ENCODE measurements around the gene SFXN5.

The SFXN5 gene

DNA sequence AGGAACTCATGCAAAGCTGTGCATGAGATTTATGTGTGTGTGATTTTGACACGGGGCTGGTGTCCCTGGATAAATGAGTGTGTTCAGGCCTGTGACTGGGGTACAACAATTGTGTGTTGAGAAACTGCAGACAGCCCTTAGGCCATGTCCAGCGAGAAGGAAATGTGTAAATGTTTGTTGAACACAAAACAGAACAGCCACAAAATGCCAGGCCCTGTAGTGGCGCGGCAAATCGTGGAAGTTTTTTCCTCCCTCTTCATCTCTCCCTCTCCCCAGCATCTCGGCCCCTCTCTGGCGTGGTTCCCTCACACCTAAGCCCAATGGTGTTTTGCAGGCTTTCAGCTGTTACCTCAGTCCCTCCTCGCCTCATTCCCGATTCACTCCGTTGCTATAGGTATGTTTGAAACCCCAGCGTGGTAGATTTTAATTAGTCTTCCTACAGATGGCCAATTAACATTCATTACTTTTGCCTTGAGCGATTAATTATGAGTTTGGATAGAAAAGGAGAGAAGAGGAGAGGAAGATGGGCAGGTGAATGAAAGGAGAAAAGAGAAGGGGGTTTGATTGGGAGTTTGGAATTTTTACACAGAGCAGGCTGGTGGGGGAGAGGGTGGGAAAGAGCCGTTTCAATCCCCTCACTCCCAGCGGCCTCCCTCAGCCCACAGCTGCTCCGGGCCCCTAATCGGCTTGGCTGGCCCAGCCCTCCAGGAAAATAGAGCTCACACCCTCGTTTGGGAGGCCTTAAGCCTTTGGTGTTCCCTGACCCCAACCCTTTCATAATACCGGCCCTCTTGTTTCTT lies 173.5 kb downstream of the SFXN5 start:
- DNase-seq (ENCODE audit: low spot score), result no peak

DNA sequence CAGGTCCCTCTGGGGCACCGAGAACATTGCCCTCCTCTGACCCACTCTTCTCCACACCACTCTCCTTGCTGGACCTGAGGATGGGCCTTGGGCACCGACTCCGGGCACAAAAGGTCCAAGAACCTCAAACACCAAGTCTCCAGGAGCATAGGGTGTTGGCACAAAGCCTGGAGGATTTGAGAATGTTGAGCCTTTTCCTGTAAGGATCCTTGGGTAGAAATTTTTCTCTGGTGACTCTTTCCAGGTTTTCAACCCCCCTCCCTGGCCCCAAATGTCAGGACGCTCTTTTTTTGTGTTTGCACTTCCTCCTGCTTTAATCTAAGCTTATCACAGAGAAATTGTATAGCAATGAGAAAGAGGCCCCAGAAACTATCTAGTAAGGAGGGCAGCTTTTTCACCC lies 175.1 kb downstream of the SFXN5 start:
- DNase-seq (ENCODE audit: low spot score), result no peak

DNA sequence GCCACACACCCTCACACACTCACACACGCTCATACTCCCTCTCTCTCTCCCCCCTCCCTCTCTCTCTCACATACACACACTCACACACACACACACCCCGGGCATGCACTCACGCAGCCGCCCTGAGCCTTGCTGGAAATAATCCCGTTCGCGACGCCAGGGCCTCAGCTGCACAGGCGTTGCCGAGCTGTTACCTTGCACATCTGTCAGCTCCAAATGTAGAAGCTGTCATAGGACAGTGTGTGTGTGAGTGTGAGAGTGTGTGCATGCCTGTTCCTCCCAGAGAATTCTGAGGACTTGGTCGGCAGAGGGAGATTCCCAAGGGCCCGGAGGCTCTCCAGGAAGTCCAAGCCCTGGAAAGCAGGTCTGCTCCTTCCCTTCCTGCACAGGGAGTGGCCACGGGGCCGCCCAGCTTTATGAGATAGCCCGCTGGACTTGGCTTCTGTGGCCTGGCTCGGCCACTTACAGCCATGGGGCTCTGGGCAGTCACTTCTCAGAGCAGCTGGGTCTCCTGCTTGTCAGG lies 175.7 kb downstream of the SFXN5 start:
- DNase-seq (ENCODE audit: low spot score), result no peak

DNA sequence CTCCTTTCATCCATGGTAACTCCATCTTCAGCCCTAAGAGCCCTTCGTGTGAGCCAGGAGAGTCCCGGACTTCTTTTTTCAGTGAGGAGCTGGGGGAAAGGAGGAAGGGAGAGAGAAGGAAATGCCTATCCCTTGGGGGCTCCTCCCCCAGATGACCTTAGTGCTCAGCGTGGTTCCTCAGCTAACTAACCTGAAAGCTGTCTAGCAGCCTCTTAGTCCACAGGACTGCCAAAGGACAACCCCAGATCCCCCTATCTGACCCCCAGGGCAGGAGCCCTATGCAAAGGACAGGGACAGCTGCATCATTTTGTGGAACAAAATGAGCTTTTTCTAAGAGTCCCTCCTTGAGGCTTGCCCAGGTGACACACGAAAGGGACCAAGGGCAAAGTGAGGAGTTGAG lies 176.4 kb downstream of the SFXN5 start:
- no peak for DNase-seq (ENCODE audit: low spot score)

- no peak for DNase-seq (ENCODE audit: low spot score)
Observed at GRCh38 chr2:72894514-72894913, 177.0 kb downstream of the SFXN5 start.

DNA sequence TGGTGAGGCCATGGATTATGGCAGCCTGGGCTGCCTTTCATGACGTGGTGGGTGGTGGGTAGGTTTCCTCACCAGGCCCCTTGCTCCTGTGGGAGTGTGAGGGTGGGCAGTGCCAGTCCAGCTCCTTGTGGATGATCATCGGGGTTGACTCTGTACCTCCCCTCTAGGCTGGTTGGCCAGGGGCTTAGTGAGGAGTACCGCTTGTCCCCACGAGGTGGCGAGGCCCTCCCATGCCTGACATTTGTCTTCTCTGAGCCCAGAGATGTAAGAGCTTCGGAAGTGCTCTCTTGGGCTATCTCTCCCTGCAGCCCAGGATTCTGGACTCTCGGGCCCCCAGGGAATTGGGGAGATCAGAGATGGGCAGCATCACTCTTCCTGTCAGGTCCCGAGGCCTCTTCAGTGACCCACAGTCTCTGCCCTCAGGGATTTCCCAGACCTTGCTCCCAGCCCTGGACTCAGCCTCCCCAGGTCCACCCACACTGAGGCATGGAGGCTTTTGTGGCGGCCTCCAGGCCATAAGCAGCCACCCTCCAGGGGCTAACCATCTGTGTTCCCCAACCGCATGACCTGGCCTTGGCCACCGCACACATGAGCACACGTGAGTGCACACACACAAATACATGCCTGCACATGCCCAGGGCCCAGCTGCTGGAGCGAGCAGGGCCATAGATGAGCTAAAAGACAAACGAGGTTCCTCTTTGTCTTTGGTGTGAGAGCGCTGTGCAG lies 177.8 kb downstream of the SFXN5 start:
- no peak for DNase-seq (ENCODE audit: low spot score)

GRCh38 chr2:72892506-72893173 lies 178.9 kb downstream of the SFXN5 start:
- peak; percentile 17 for DNase-seq (ENCODE audit: low spot score)

Measured in hematopoietic multipotent progenitor cell treated with erythropoietin and hydrocortisone succinate and interleukin-3 and kit ligand, for 17 days (in vitro differentiated cells).